Pulmonary artery endothelial cell (primary cell): ENCODE data around the gene ARFGAP1. TPM values are rescaled to one million over a fixed set of nuclear protein-coding genes. Genes with fewer than 3 reads are reported as not detected.

Experiments used
- DNase-seq: peaks from one replicate; pipeline ENCODE4 v3.0.0-alpha.2; 2011; ENCODE audit warnings: low read depth, low spot score
- total RNA-seq: library from RNA; depleted of rRNA; stranded (reverse); fragments of >200 nt; gene quantifications from 2 replicates; pipeline ENCODE4 v1.2.3, GENCODE V29; 2014

ARFGAP1 gene
- total RNA-seq, 1 donor from 2014 or later = 54.5 TPM

DNA sequence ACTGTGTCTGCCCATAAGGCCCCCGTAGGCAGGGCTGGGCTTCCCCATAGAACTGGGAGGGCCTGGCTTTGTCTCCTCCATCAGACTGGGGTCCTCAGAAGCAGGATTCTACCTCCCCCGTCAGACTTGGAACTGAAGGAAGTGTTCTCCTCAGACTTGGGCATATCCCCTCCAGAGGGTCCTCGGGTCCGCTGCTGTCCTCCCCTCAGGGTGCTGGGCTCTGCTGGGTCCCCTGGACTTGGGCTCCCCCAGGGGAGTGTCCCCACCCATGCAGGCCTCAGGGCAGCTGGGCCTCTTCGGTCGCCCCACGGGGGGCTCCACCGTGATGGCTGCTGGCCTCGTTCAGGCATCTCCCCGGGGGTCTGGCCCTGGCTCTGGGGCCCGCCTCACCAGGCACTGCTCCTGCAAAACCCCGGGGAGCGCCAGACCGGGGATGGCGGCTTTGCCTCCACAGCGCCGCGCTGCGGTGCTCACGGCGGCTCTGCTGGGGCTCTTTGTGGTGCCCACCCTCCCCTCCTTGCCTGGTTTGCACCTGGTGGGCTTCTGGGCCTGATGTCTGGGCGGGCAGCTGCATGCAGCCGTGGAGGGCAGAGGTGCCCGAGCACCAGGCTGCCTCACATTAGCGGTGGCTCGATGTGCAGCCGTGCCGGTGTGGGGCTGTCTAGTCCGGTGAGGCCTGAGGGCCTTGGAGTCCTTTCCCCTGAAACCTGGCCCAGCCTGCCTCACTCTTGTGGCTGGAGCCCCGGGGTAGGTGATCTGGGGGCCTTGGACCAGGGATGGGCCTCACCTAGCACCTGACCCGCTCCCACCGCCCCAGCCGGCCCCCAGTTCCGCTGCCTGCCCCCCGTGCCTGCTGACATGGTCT lies 34.3 kb downstream of the ARFGAP1 start:
- DNase-seq = no peak

GRCh38 chr20:63307538-63308217 lies 35.1 kb downstream of the ARFGAP1 start:
- no peak for DNase-seq

DNA sequence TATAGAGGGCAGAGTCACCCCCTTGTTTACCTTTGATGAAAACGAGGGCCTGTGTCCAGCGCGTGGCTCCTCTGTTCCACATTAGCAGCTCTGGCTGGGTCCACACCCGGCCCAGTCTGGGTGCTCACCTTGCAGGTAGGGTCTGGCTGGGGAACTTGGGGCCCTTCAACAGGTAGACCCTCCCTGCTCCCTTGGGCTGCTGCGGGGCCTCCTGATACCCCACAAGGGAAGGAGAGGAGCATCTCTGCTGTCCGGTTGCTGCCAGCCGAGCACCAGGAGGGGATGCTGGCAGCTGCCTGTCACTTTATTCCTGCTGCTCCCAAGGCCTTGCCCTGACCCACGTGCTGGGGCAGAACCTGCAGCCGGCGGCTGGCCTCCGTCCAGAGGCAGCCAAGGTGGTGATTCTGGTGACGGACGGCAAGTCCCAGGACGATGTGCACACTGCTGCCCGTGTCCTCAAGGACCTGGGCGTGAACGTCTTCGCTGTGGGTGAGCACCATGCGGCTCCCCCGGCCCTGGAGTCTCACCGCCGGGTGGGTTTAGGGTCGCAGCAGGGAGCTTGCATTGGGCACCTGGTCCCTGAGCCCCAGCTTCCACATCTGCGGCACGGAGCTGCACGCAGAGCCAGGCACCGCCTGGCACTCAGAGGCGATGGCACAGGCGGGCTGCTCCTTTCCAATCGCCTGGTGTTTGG lies 35.8 kb downstream of the ARFGAP1 start:
- no peak for DNase-seq

DNA sequence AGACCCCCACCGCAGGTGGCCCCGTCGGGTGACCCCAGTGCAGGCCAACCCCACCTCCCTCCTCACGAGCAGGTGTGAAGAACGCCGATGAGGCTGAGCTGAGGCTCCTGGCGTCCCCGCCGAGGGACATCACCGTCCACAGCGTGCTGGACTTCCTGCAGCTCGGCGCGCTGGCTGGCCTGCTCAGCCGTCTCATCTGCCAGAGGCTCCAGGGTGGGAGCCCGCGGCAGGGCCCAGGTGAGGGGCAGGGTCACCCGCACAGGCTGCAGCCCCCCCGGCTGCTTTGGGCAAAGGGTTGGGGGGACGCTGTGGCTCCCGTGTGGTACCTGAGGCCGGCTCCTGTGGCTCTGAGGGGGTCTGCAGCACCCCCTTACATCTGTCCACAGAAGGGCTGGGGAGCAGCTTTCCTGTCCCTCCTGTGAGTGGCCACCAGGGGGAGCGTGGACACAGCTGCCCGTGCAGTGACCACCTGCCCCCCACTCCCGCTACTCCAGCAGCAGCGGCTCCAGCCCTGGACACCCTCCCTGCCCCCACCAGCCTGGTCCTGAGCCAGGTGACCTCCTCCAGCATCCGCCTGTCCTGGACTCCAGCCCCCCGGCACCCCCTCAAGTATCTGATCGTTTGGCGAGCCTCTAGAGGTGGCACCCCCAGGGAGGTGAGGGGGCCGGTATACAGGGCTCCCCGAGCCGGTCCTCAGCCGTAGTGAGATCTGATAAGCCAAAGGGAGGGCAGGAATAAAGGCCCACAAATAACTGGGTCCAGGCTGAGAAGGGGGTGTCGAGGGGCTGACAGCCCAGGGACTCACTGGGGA lies 36.9 kb downstream of the ARFGAP1 start:
- no peak for DNase-seq

- no peak for DNase-seq
Measured at GRCh38 chr20:63310265-63310991, 37.8 kb downstream of the ARFGAP1 start.

DNA sequence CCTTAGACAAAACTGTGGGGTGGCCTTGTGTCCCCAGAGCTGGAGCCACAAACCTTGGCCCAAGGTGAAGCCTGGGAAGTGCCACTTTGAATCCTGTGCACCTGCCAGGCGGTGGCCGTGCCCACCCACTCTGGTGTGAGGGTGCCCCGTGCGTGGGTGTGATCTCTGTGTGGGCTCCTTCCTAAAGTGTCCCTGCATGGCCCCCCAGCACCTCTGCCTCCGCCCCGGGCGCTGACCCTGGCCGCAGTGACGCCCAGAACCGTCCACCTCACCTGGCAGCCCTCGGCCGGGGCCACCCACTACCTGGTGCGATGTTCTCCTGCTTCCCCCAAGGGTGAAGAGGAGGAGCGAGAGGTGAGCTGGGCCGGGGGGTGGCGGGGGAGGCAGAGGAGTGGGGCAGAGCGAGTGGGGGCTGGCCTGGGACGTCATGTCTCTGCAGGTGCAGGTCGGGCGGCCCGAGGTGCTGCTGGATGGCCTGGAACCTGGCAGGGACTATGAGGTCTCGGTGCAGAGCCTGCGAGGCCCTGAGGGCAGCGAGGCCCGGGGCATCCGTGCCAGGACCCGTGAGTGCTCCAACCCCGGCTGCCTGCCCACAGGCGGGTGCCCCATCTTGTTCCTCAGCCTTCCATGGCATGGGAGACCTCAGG lies 38.7 kb downstream of the ARFGAP1 start:
- DNase-seq = no peak

GRCh38 chr20:63311833-63312243 lies 39.2 kb downstream of the ARFGAP1 start:
- no peak for DNase-seq

GRCh38 chr20:63312273-63312672 lies 39.7 kb downstream of the ARFGAP1 start:
- no peak for DNase-seq

DNA sequence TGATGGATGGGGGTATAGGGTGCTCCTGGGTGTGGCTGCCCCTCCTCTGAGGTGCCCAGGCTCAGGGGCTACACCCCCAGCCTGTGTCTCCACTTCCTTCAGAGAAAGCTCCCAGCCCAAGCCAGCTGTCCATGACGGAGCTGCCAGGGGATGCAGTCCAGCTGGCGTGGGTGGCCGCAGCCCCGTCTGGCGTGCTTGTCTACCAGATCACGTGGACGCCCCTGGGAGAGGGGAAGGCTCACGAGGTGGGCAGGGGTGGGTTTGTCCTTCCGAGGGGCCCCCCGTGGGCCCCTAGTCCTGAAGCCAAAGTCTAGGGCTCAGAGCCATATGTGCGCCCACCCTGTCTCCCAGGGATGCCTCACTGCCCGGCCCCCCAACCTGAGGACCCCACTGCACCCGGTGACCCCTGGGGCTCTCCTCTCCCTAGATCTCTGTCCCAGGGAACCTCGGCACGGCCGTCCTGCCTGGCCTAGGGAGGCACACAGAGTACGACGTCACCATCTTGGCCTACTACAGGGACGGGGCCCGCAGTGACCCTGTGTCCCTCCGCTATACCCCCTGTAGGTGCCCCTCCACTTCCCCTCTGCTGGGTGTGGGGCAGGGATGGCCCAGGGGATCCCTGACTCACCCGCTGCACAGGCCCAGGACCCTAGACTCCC lies 40.2 kb downstream of the ARFGAP1 start:
- DNase-seq = no peak

- DNase-seq = no peak
Measured at GRCh38 chr20:63313349-63314014, 40.9 kb downstream of the ARFGAP1 start.

DNA sequence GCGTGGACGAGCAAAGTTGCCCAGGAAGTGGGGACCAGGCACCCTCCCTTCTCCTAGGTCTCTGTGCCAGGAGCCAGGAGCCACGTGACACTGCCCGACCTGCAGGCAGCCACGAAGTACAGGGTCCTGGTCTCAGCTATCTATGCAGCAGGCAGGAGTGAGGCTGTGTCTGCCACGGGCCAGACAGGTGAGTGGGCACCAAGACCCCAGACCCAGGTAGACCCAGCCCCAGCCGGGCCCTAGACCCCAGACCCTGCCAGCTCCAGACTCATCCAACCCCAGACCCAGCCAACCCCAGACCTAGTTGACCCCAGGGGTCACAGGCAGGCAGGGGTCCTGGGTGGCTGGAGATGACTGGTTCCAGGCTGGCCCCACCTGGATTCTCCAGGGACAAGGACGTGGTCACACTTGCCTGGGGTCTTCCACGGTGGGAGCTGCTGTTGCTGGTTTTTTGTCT lies 41.4 kb downstream of the ARFGAP1 start:
- DNase-seq = no peak

GRCh38 chr20:63314566-63315239 lies 42.1 kb downstream of the ARFGAP1 start:
- DNase-seq = no peak

GRCh38 chr20:63315240-63315689 lies 42.7 kb downstream of the ARFGAP1 start:
- no peak for DNase-seq

DNA sequence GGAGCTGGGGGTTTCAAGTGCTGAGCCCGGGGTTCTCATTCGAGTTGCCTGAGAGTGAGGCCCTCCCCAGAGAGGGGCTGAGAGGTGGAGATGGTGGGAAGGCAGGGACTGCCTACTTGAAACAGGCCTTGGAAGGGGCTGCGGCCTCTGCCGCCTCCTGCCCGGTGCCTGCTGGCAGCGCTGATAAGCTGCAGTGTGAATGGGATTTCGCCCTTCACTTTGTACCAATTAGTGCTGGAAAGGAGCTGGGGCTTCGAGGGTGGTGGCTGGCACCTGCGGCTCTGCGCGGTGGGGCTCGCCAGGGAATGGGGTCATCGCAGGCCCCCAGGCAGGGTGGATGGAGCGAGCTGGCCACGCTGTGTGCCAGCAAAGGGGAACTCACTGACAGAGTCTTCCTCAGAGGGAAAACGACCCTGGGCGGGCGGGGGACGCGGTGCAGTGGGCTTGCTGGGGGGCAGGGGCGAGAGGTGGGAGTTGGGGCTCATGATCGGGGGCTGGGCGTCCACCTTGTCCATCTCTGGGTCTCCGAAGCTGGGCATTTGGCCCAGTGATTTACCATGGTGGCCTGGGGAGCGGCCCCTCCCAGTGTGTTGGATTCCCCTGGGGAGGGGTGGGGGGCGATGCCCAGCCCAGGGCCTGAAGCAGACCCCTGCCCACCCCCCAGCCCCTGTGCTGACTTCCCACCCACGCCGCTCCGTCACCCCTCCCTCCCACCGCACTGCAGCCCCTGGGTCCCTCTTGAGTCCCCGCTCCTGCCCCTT lies 43.3 kb downstream of the ARFGAP1 start:
- DNase-seq = no peak

DNA sequence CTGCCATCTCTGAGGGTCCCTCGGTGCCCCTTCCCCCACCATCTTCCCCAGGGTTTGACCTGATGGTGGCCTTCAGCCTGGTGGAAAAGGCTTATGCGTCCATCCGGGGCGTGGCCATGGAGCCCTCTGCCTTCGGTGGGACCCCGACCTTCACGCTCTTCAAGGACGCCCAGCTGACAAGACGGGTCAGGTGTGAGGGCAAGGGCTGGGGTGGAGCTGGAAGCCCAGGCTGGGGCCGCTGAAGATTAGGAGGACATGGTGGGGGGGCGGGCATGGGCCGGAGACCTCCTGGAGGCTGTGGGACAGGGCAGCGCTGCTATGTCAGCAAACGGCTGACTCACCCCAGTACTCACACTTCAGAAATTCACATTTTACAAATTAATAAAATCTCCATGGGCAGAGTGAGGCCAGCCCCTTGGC lies 43.9 kb downstream of the ARFGAP1 start:
- DNase-seq = no peak

DNA sequence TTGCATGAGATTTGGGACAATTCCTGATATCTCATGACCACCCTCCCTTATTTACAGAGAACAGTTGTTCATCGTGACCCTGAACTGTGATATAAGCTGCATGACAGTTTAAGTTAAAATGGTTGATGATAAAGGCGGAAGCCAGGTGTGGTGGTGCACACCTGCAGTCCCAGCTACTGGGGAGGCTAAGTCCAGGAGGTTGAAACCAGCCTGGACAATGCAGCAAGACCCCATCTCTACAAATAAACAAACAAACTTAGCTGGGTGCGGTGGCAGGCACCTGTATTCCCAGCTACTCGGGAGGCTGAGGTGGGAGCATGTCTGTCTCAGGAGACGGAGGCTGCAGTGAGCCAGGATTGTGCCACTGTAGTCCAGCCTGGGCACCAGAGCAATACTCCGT lies 44.4 kb downstream of the ARFGAP1 start:
- DNase-seq = no peak

GRCh38 chr20:63317601-63318291 lies 45.1 kb downstream of the ARFGAP1 start:
- DNase-seq = no peak
